ENCODE measurements around the gene IQCE. TPM values are rescaled to one million over a fixed set of nuclear protein-coding genes. Genes with fewer than 3 reads are reported as not detected.

The IQCE gene
- 9.0 and 16.9 TPM in 2 replicates for total RNA-seq

DNA sequence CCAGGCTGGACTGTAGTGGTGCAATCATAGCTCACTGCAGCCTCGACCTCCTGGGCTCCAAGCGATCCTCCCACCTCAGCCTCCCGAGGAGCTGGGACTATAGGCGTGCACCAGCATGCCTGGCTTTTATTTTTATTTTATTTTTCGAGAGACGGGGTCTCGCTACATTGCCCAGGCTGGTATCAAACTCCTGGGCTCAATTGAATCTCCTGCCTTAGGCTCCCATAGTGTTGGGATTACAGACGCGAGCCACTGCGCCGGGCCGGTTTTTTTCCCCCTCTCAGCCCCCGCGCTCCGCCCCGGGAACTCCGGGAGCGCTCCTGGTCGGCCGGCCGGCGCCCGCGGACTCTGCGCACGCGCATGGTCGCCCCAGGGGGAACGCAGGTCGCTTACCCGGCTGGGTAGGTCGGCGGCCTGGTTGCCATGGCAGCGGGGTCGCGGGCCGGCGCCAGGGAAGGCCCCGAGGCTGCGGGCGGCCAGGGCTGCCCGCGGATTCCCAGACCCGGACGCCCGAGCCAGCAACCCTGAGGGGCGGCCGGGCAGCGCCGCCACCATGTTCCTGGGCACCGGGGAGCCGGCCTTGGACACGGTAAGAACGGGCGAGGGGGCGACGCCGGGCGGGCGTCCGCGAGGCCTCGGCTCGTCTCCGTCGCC lies at the start of gene IQCE:
Gene IQCE, plus strand, starts transcription at position 351 of the 654 bp plus-strand sequence. Its CDS starts 203 bp downstream, at position 554.

GRCh38 chr7:2519119-2519930 lies 39.5 kb upstream of the IQCE start, which contains the start of gene LFNG:
Gene LFNG (plus strand): TSS chr7:2519774. CDS start chr7:2519862, 88 bp downstream.

GRCh38 chr7:2555121-2556052 lies 3.4 kb upstream of the IQCE start, which contains the start of gene BRAT1:
Gene BRAT1 (minus strand): TSS chr7:2555524. CDS start chr7:2554431, 1,093 bp downstream.

DNA sequence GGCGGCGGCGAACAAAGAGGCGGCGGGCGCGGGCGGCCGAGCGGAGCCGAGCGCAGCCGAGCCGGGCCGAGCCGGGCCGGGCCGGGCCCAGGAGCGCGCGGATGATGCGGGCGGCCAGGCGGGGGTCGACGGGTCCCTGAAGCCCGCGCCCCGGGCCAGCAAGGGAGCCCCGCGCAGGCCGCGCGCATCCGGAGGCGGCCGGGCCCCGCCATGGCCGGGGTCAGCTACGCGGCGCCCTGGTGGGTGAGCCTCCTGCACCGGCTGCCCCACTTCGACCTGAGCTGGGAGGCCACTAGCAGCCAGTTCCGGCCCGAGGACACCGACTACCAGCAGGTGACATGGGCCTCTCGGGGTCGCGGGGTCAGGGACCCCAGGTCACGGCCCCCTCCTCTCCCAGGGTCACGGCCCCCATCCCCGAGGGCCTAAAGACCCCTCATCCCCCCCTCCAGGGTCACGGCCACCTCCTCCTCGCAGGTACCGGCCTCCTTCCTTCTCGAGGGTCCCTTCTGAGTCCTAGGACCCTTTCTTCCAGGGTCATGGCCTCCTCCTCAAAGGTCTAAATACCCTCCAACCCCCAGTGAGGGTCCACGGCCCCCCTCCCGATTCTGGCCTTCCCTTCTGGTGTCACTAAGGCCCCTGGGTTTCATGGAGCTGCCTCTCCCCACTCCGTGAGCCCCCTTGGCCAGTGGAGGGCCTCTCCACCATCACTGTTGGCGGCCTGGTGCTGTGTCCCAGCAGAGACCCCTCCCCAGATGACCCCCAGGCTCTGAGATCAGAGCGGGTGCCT lies 73.4 kb downstream of the IQCE start, which contains the start of gene TTYH3:
Gene TTYH3, plus strand, starts transcription at position 41 of the 787 bp plus-strand sequence. Its CDS starts 170 bp downstream, at position 211.

Other genes with a start within 250 kb of the IQCE start
- 21.5 and 27.8 TPM in 2 replicates for gene SNX8, start 244.5 kb upstream of the IQCE start, total RNA-seq
- 183 and 189 TPM in 2 replicates for gene EIF3B, start 204.2 kb upstream of the IQCE start, total RNA-seq
- 6.3 and 9.1 TPM in 2 replicates for gene CHST12, start 155.4 kb upstream of the IQCE start, total RNA-seq
- not detected in 2 replicates for gene GRIFIN, start 82.6 kb upstream of the IQCE start, total RNA-seq
- 0.44 and 2.8 TPM in 2 replicates for gene LFNG, start 39.2 kb upstream of the IQCE start, total RNA-seq
- gene BRAT1, start 3.5 kb upstream of the IQCE start, total RNA-seq = 31.4 and 53.3 TPM in 2 replicates
- gene TTYH3, start 73.0 kb downstream of the IQCE start, total RNA-seq = 52.4 and 82.2 TPM in 2 replicates
- 0.15 and 1.3 TPM in 2 replicates for gene AMZ1, start 129.2 kb downstream of the IQCE start, total RNA-seq